ENCODE results near the gene LTB4R.
"Not testable (repeated sequence)": the region's sequence is repeated elsewhere in the genome, so short reads cannot be mapped to it uniquely, and the experiment has no call there.

LTB4R gene

GRCh38 chr14:24348186-24348585 is 36.9 kb downstream of the LTB4R start:
- no peak for DNase-seq

GRCh38 chr14:24349742-24350141 is 38.4 kb downstream of the LTB4R start:
- DNase-seq, result no peak

- no peak for DNase-seq
These were observed 40.2 kb downstream of the LTB4R start for GRCh38 chr14:24351517-24351916.

GRCh38 chr14:24353559-24354481 is 42.5 kb downstream of the LTB4R start:
- no peak for DNase-seq

GRCh38 chr14:24354482-24354825 is 43.2 kb downstream of the LTB4R start:
- not testable (repeated sequence) for DNase-seq

- DNase-seq, result no peak
These were observed 43.7 kb downstream of the LTB4R start for GRCh38 chr14:24355009-24355408.

GRCh38 chr14:24356208-24356607 is 44.9 kb downstream of the LTB4R start:
- DNase-seq, result no peak

- DNase-seq, result no peak
These were observed 49.0 kb downstream of the LTB4R start for GRCh38 chr14:24360281-24360680.

- no peak for DNase-seq
These were observed 50.0 kb downstream of the LTB4R start for GRCh38 chr14:24361326-24361725.

- DNase-seq, result no peak
These were observed 51.1 kb downstream of the LTB4R start for GRCh38 chr14:24362241-24362960.

GRCh38 chr14:24363401-24363800 is 52.1 kb downstream of the LTB4R start:
- no peak for DNase-seq

- DNase-seq, result no peak
These were observed 53.5 kb downstream of the LTB4R start for GRCh38 chr14:24364841-24365240.

- no peak for DNase-seq
These were observed 54.5 kb downstream of the LTB4R start for GRCh38 chr14:24365600-24366412.

GRCh38 chr14:24366413-24366720 is 55.1 kb downstream of the LTB4R start:
- no peak for DNase-seq

- DNase-seq, result no peak
These were observed 55.6 kb downstream of the LTB4R start for GRCh38 chr14:24366721-24367513.

All from SIG-M5 (cell line).